ENCODE measurements around the gene SLC33A1. TPM values are rescaled to one million over a fixed set of nuclear protein-coding genes. Genes with fewer than 3 reads are reported as not detected.
A peak's percentile ranks its signal among the peaks of the same experiment; 100 is the strongest.
"Not testable (repeated sequence)": the region's sequence is repeated elsewhere in the genome, so short reads cannot be mapped to it uniquely, and the experiment has no call there.

The SLC33A1 gene
- polyA plus RNA-seq, 3 donors from 2014 or later: 11.8 to 24.7 (median 20.4) TPM

- peaks cover 0 to 9% (median 4%) of the 10 kb centered on the region in 3 donors for H3K27me3 Mint-ChIP-seq (ENCODE audit: low read depth in 3 of 3)
- H3K27ac Mint-ChIP-seq: peak overlapping the region in 1 of 6 donors; percentile 10
- peak overlapping the region in 3 of 5 donors; percentile 91 to 96 (median 93) for H3K4me3 Mint-ChIP-seq
- DNase-seq: no peak
- no peaks in the 10 kb centered on the region for H3K36me3 Mint-ChIP-seq
- H3K9me3 Mint-ChIP-seq: no peaks in the 10 kb centered on the region
- H3K4me1 Mint-ChIP-seq: peaks cover 33 to 54% of the 10 kb centered on the region in 2 donors
These were observed 18.8 kb upstream of the SLC33A1 start for GRCh38 chr3:155872904-155873646.

DNA sequence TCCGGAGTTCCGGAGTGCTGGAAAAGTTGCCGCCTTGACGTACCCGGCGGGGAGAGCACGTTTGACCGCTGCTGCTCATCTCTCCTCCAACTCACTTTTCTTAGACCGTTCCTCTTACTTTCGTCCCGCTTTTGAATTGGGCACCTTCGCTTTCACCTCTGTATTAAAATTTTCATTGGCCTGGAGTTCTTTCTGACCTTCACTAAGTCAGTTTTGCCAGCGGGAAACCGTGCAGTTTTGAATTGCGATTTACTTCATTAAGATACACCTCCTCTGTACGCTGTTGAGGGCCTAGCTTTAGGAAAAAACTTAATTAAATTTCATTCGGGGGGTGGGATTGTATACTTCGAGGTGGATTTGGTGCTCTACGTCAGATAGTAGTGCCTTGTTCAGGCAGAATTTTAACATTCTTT, 17.5 kb upstream of the SLC33A1 start:
- H3K27me3 Mint-ChIP-seq (ENCODE audit: low read depth in 3 of 3): peaks cover 0 to 9% (median 4%) of the 10 kb centered on the region in 3 donors
- H3K27ac Mint-ChIP-seq: peak overlapping the region; percentile 86 to 95 (median 92)
- H3K4me1 Mint-ChIP-seq: peaks cover 26 to 41% of the 10 kb centered on the region in 2 donors
- H3K9me3 Mint-ChIP-seq: no peaks in the 10 kb centered on the region
- no peaks in the 10 kb centered on the region for H3K36me3 Mint-ChIP-seq
- peak overlapping the region; percentile 91 to 96 (median 93) for H3K4me3 Mint-ChIP-seq
- no peak for DNase-seq

DNA sequence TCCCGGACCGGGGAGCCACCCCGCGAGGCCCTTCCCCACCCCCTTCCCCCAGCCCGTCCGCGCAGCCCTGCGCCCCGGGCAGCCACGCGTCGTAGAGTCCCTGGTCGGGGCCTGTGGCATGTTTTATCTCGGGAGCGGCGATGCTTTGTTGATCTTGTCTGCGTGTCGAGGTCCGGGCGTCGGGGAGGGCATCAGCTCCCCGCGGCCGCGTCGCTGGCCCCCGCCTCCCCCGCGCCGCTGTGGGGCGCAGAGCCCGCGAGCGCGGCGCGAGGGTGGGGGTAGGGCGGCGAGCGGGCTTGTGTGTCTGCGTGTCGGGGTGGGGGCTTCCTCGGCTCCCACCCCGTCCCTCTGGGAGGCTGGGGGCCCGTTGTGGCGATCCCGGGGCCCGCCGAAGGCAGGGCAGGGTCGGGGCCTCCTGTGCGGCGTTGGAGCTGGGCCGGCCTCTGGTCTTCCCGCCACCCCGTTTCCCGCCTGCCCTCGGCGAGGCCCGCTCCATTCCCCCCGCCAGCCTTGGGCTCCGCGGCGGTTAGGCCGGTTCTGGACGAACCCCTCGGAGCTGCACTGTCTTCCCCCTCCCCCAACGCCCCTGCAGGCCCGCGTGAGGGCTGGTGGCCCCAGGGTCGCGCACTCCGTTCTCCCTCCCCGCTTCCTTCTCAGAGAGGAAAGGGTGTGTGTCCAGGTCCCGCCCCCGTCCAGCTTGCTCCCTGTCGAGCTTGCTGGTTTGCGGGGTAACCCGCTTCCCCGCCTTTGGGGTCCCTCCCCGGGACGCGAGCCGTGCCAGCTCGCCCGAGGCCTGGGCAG, 16.9 kb upstream of the SLC33A1 start:
- H3K27ac Mint-ChIP-seq: peak overlapping the region; percentile 86 to 95 (median 92)
- DNase-seq: peak; percentile 42 to 49 (median 45)
- no peaks in the 10 kb centered on the region for H3K9me3 Mint-ChIP-seq
- H3K36me3 Mint-ChIP-seq: no peaks in the 10 kb centered on the region
- H3K4me1 Mint-ChIP-seq: peaks cover 24 to 35% of the 10 kb centered on the region in 2 donors
- H3K27me3 Mint-ChIP-seq (ENCODE audit: low read depth in 3 of 3): peaks cover 0 to 9% (median 4%) of the 10 kb centered on the region in 3 donors
- peak overlapping the region; percentile 91 to 96 (median 93) for H3K4me3 Mint-ChIP-seq

- Mint-ChIP-seq H3K36me3 (no peaks in the 10 kb centered on the region), H3K27ac (peak within 1 kb of the TSS; percentile 87 to 98 (median 96)), H3K4me1 (peaks cover 21 to 27% of the 10 kb centered on the region in 2 donors), H3K9me3 (no peaks in the 10 kb centered on the region), H3K4me3 (peak within 1 kb of the TSS; percentile 91 to 96 (median 94)), H3K27me3 (ENCODE audit: low read depth in 3 of 3) (peaks cover 0 to 9% (median 4%) of the 10 kb centered on the region in 3 donors)
- peak; percentile 96 to 98 (median 97) for DNase-seq
These were observed 16.1 kb upstream of the SLC33A1 start, which contains the start of gene GMPS for GRCh38 chr3:155870133-155870944. GMPS (plus strand) TSS chr3:155870650; CDS start chr3:155870871, 221 bp downstream.

DNA sequence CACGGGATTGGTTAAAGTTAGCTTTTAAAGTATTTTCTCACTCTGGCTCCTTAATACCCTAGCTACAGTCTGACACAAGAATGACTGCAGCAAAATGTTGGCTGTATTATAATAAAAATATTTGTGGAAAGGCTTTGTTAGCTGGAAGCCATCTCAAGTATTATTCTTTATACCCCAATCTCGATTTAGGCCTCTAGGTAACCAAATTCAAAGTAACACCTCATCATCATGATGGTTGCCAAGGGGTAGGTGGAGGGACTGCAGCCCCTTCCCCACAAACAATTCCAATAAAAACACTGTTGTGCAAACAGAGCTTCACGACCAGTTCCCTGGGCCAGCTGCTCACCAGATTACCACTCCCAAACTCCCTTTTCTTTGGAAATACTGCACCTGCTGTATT, 15.5 kb upstream of the SLC33A1 start:
- DNase-seq: no peak
- Mint-ChIP-seq H3K4me1 (peaks cover 19 to 26% of the 10 kb centered on the region in 2 donors), H3K36me3 (no peaks in the 10 kb centered on the region), H3K27me3 (ENCODE audit: low read depth in 3 of 3) (peaks cover 0 to 9% (median 4%) of the 10 kb centered on the region in 3 donors), H3K9me3 (no peaks in the 10 kb centered on the region), H3K4me3 (peak overlapping the region; percentile 88 to 96 (median 94)), H3K27ac (peak overlapping the region; percentile 87 to 98 (median 96))

- H3K27ac Mint-ChIP-seq: peak overlapping the region in 4 of 6 donors; percentile 26 to 84 (median 70)
- DNase-seq: no peak
- H3K4me1 Mint-ChIP-seq: peaks cover 5 to 11% of the 10 kb centered on the region in 2 donors
- no peaks in the 10 kb centered on the region for H3K27me3 Mint-ChIP-seq (ENCODE audit: low read depth in 3 of 3)
- no peaks in the 10 kb centered on the region for H3K9me3 Mint-ChIP-seq
- no peaks in the 10 kb centered on the region for H3K36me3 Mint-ChIP-seq
- peak overlapping the region in 1 of 5 donors; percentile 72 for H3K4me3 Mint-ChIP-seq
These were observed 9.0 kb upstream of the SLC33A1 start for GRCh38 chr3:155863072-155863784.

DNA sequence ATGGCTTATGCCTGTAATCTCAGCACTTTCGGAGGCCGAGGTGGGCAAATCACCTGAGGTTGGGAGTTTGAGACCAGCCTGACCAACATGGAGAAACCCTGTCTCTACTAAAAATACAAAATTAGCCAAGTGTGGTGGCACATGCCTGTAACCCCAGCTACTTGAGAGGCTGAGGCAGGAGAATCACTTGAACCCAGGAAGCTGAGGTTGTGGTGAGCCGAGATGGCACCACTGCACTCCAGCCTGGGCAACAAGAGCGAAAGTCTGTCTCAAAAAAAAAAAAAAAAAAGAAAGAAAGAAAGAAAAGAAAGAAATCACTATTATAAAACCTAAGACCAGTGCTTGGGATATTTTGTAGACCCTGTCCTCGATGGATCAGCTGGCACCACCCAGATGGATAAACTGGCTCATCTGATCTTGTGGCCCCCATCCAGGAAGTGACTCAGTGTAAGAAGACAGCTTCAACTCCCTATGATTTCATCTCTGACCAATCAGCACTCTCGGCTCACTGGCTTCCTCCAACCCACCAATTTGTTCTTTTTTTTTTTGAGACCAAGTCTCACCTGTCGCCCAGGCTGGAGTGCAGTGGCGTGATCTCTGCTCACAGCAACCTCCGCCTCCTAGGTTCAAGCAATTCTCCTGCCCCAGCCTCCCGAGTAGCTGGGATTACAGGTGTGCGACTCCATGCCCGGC, 8.2 kb upstream of the SLC33A1 start:
- not testable (repeated sequence) for H3K36me3 Mint-ChIP-seq; H3K9me3 Mint-ChIP-seq; H3K27me3 Mint-ChIP-seq (ENCODE audit: low read depth in 3 of 3)
- peaks cover 5 to 11% of the 10 kb centered on the region in 2 donors for H3K4me1 Mint-ChIP-seq
- peak overlapping the region in 5 of 6 donors; percentile 42 to 84 (median 70) for H3K27ac Mint-ChIP-seq
- DNase-seq: peak; percentile 21 to 59 (median 30)
- H3K4me3 Mint-ChIP-seq: peak overlapping the region in 2 of 5 donors; percentile 39 to 72

DNA sequence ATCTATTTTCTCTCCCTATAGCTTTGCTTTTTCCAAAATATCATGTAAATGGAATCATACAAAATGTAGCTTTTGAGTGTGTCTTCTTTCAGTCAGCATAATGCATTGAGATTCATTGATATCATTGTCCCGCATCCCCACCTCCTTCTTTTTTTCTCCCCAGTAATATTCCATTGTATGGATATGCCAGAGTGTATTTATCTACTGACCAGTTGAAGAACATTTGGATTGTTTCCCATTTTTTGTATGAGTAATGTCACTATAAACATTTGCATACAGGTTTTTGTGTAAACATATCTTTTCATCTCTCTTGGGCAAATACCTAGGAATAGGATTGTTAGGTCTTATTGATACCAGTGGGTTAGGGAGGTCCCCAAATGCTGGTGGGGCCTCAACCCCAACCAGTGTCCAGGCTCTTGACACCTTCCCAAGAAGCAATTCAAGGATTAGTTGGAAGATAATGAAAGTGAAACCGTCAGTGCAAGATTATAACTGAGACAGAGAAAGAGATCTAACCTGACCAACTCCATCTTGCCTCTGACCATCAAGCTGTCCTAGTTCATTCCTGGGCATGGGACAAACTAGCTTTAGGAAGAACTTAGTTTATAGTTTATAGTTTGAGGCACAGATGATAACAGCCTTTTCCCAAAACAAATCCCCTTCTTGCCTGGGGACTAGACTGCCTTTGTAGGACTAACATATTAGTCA, 7.4 kb upstream of the SLC33A1 start:
- H3K4me3 Mint-ChIP-seq: peak overlapping the region in 2 of 5 donors; percentile 65 to 72
- H3K4me1 Mint-ChIP-seq: peaks cover 6 to 12% of the 10 kb centered on the region in 2 donors
- no peak for DNase-seq
- H3K36me3 Mint-ChIP-seq: no peaks in the 10 kb centered on the region
- no peaks in the 10 kb centered on the region for H3K9me3 Mint-ChIP-seq
- H3K27ac Mint-ChIP-seq: peak overlapping the region in 3 of 6 donors; percentile 42 to 82 (median 81)
- H3K27me3 Mint-ChIP-seq (ENCODE audit: low read depth in 3 of 3): no peaks in the 10 kb centered on the region

DNA sequence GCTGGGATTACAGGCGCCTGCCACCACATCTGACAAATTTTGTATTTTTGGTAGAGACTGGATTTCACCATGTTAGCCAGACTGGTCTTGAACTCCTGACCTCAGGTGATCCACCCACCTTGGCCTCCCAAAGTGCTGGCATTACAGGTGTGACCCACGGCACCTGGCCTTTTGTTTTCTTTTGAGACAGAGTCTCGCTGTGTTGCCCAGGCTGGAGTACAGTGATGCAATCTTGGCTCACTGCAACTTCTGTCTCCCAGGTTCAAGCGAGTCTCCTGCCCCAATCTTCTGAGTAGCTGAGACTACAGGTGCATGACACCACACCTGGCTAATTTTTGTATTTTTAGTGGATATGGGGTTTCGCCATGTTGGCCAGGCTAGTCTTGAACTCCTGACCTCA, 6.2 kb upstream of the SLC33A1 start:
- H3K27ac Mint-ChIP-seq; H3K36me3 Mint-ChIP-seq; H3K9me3 Mint-ChIP-seq; H3K27me3 Mint-ChIP-seq (ENCODE audit: low read depth in 3 of 3); DNase-seq; H3K4me3 Mint-ChIP-seq: not testable (repeated sequence)
- peaks cover 8 to 16% of the 10 kb centered on the region in 2 donors for H3K4me1 Mint-ChIP-seq

- peaks cover 10 to 19% of the 10 kb centered on the region in 2 donors for H3K4me1 Mint-ChIP-seq
- no peaks in the 10 kb centered on the region for H3K36me3 Mint-ChIP-seq
- DNase-seq: no peak
- no peaks in the 10 kb centered on the region for H3K9me3 Mint-ChIP-seq
- peak overlapping the region in 1 of 6 donors; percentile 50 for H3K27ac Mint-ChIP-seq
- H3K27me3 Mint-ChIP-seq (ENCODE audit: low read depth in 3 of 3): peaks cover 2% of the 10 kb centered on the region in 3 donors
- H3K4me3 Mint-ChIP-seq: no peak overlapping the region
These were observed 5.6 kb upstream of the SLC33A1 start for GRCh38 chr3:155859859-155860258.

DNA sequence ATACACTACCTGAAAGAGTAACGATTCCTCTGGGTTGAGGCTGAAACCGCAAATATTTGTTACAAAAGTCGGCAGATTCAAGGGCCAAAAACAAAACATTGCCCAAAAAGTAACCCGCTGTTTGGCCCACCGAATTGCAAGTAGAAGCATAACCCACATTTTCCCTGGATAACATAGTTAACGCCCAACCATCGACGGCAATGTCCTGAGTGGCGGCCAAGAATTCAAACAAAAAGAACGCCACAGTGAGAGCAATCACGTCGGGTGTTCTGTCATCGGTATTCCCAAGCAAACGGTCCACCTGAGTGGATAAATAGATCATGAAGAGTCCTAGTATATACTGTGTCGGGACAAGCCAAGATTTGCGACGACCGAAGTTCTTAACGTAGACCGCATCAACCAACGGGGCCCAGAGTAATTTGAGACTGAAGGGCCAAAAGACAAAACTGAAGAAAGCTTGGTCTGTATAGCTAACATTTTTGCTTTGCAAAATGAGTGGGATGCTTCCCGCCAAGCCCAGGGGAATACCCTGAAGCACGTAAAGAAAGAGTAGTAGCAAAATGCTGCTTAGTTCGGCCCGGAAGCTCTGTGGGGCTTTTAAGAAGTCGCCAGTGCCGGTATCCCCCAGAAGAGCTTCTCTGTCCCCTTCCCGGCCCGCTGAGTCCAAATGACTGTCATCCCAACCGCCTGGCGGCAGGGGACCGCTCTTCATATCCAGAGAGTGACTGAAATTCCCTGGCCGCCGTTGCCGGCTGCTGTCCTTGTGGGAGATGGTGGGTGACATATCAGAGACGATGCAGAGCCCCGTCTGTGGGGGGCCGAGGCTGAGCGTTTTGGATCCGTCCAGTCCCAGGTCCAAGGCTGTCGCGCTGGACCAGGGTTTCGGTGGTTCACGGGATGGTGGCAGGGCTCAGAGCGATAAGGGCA, 750 bp downstream of the SLC33A1 start:
- H3K9me3 Mint-ChIP-seq: no peaks in the 10 kb centered on the region
- H3K27me3 Mint-ChIP-seq (ENCODE audit: low read depth in 3 of 3): peaks cover 8 to 11% (median 9%) of the 10 kb centered on the region in 3 donors
- DNase-seq: peak in 1 of 3 donors; percentile 17
- H3K4me1 Mint-ChIP-seq: peaks cover 50 to 60% of the 10 kb centered on the region in 2 donors
- peaks cover 0 to 3% (median 0%) of the 10 kb centered on the region in 3 donors for H3K36me3 Mint-ChIP-seq
- H3K27ac Mint-ChIP-seq: peak overlapping the region; percentile 98 to 100 (median 100)
- peak overlapping the region; percentile 88 to 98 (median 98) for H3K4me3 Mint-ChIP-seq
